K562 (cell line): ENCODE data around the gene CREM. TPM values are rescaled to one million over a fixed set of nuclear protein-coding genes. Genes with fewer than 3 reads are reported as not detected.

Experiments used
- ATF4 ChIP-seq: fragments of 450-650 bp; formaldehyde crosslinking; IDR thresholded peaks from 2 replicates; pipeline ENCODE4 v1.4.0; 2022; ENCODE audit warnings: mild to moderate bottlenecking, moderate library complexity
- GTF2A2 ChIP-seq: IDR thresholded peaks from 2 replicates; pipeline ENCODE4 v1.6.1; 2016; ENCODE audit warnings: mild to moderate bottlenecking, missing genetic modification characterization, missing compliant biosample characterization
- HBP1 ChIP-seq: fragments of 450-650 bp; formaldehyde crosslinking; IDR thresholded peaks from 2 replicates; pipeline ENCODE4 v1.4.0; 2022; ENCODE audit warnings: missing genetic modification characterization
- MAFF ChIP-seq: IDR thresholded peaks from 2 replicates; pipeline ENCODE4 v1.6.1; 2012; ENCODE audit warnings: low read length, improper control_type of control experiment
- MYC ChIP-seq, 2 experiments: fragments of 250-450 bp in 1 of 2; sonication (Bioruptor Pico) in 1 of 2; IDR thresholded peaks; 2 replicates each; pipeline versions ENCODE4 v1.5.1 to v1.6.1; 2012 to 2021; ENCODE audit warnings: low read depth in 2 of 2, borderline replicate concordance in 1 of 2, improper control_type of control experiment in 1 of 2, low read length in 1 of 2, mild to moderate bottlenecking in 1 of 2, moderate library complexity in 1 of 2
- SMAD3 ChIP-seq: fragments of 450-650 bp; formaldehyde crosslinking; conservative IDR thresholded peaks from 2 replicates; pipeline ENCODE4 v1.4.0; 2020; ENCODE audit warnings: mild to moderate bottlenecking
- SMARCC2 ChIP-seq: fragments of 450-650 bp; IDR thresholded peaks from 2 replicates; pipeline ENCODE4 v1.6.1; 2017; ENCODE audit warnings: antibody characterized with exemption, moderate library complexity, mild to moderate bottlenecking, low read depth
- ZBTB11 ChIP-seq, 3 experiments: fragments of 200-800 bp in 1 of 3; fragments of 250-450 bp in 1 of 3; fragments of 450-650 bp in 1 of 3; sonication (Bioruptor Pico) in 1 of 3; sonication (Bioruptor generic) in 1 of 3; formaldehyde crosslinking in 1 of 3; IDR thresholded peaks; 2 replicates each; pipeline versions ENCODE4 v1.6.1 to v1.8.0; 2016 to 2022; ENCODE audit warnings: mild to moderate bottlenecking in 2 of 3, missing genetic modification characterization in 2 of 3, missing compliant biosample characterization in 1 of 3, moderate library complexity in 1 of 3
- ZNF133 ChIP-seq: fragments of 250-450 bp; sonication (Bioruptor Pico); IDR thresholded peaks from 2 replicates; pipeline ENCODE4 v1.4.0; 2020; ENCODE audit warnings: mild to moderate bottlenecking
- ZNF274 ChIP-seq: IDR thresholded peaks from 2 replicates; pipeline ENCODE4 v1.6.1; 2011; ENCODE audit warnings: low read depth, mild to moderate bottlenecking, low read length, moderate library complexity, borderline replicate concordance
- ZNF592 ChIP-seq: fragments of 450-650 bp; IDR thresholded peaks from 2 replicates; pipeline ENCODE4 v1.6.1; 2017; ENCODE audit warnings: antibody characterized with exemption, mild to moderate bottlenecking
- ZNF668 ChIP-seq: fragments of 250-450 bp; sonication (Bioruptor Pico); IDR thresholded peaks from 2 replicates; pipeline ENCODE4 v1.8.0; 2022; ENCODE audit warnings: mild to moderate bottlenecking, inconsistent platforms
- ZNF766 ChIP-seq: fragments of 200-800 bp; sonication (Bioruptor generic); conservative IDR thresholded peaks from 2 replicates; pipeline ENCODE4 v1.6.1; 2016; ENCODE audit warnings: missing genetic modification characterization, missing compliant biosample characterization
- polyA plus RNA-seq, 8 experiments: library from polyadenylated mRNA; depleted of rRNA in 4 of 8; stranded (reverse) in 5 of 8; unstranded in 3 of 8; fragments of >200 nt; fragmentation: Nextera tagmentation in 2 of 8; fragmentation: Illumina TruSeq in 1 of 8; extraction: Ambion mirVana in 2 of 8; extraction: Trizol in 1 of 8; gene quantifications; 2 replicates each; pipeline versions ENCODE4 v1.2.1 to v1.2.3, GENCODE V29; 2011 to 2014; ENCODE audit warnings: inconsistent platforms in 1 of 8, missing spikeins in 1 of 8
- total RNA-seq, 7 experiments: library from RNA; depleted of rRNA in 6 of 7; stranded (reverse); fragments of >200 nt in 6 of 7; fragmentation: Illumina TruSeq in 2 of 7; extraction: Trizol in 2 of 7; gene quantifications; 2 replicates each; pipeline versions ENCODE4 v1.2.1 to v1.2.3, GENCODE V29; 2011 to 2021; ENCODE audit warnings: low replicate concordance in 1 of 7
- TF ChIP-seq, protein P1 (sequence below): fragments of 450-650 bp; IDR thresholded peaks from 2 replicates; pipeline ENCODE4 v1.6.1; 2017; ENCODE audit warnings: mild to moderate bottlenecking, moderate library complexity

CREM gene
- total and polyA plus RNA-seq, 9 of the 15 experiments (the other 6 are each of a cell fraction or from before 2014, with no cell fraction given), result 39.1 to 70.2 (median 48.3) TPM

GRCh38 chr10:35090162-35090954 lies 36.3 kb upstream of the CREM start, which contains the start of gene CUL2 (continued):
- TF ChIP-seq HBP1 (CRISPR knock-in tag) (no peak), ZBTB11 (CRISPR knock-in tag; IDR thresholded peaks at IDR 0.05) (peak in 1 of 3 experiments; percentile 58; a peak in 1 of 6 replicates), ZNF274 (no peak), SMAD3 (no peak), ZNF133 (CRISPR knock-in tag) (no peak), MYC (IDR thresholded peaks at IDR 0.05; ENCODE audit: low read depth, low read length) (peak; percentile 18; the same call in 1 of the 2 replicates), MYC (CRISPR knock-in tag; IDR thresholded peaks at IDR 0.05; ENCODE audit: borderline replicate concordance, low read depth) (no peak), SMARCC2 (no peak), ZNF592 (0 out of 2 replicates have a peak, but pooled peaks have one; percentile 42), ZNF668 (CRISPR knock-in tag) (no peak), GTF2A2 (tag) (no peak), ZNF766 (CRISPR knock-in tag) (no peak), MAFF (peak; percentile 37; the same call in 1 of the 2 replicates), ATF4 (no peak)
- TF ChIP-seq, protein P1, sequence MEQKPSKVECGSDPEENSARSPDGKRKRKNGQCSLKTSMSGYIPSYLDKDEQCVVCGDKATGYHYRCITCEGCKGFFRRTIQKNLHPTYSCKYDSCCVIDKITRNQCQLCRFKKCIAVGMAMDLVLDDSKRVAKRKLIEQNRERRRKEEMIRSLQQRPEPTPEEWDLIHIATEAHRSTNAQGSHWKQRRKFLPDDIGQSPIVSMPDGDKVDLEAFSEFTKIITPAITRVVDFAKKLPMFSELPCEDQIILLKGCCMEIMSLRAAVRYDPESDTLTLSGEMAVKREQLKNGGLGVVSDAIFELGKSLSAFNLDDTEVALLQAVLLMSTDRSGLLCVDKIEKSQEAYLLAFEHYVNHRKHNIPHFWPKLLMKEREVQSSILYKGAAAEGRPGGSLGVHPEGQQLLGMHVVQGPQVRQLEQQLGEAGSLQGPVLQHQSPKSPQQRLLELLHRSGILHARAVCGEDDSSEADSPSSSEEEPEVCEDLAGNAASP, result no peak
